Right lobe of liver (tissue), 6 donors: Measurements from ENCODE around the gene LRRC1. TPM values are rescaled to one million over a fixed set of nuclear protein-coding genes. Genes with fewer than 3 reads are reported as not detected.

ENCODE experiments used
- ATAC-seq, 4 donors: fragments of 200-7000 bp; cut with Tn5 transposase; one replicate each; pipeline ENCODE4 v1.9.1; 2020; ENCODE audit warnings: mild to moderate bottlenecking in 4 of 4, moderate library complexity in 4 of 4
- DNase-seq, 3 donors: peaks; one replicate each; pipeline ENCODE4 v3.0.0-alpha.2; 2020
- H3K27ac ChIP-seq, 3 donors: fragments of 200-600 bp; one replicate each; pipeline ENCODE4 v1.8.0; 2022
- H3K27me3 ChIP-seq, 2 donors: fragments of 200-600 bp; one replicate each; pipeline ENCODE4 v1.8.0; 2022
- H3K36me3 ChIP-seq, 4 donors: fragments of 200-600 bp; sonication (generic) in 1 of 4; one replicate each; pipeline versions ENCODE4 v1.5.1 to v1.8.0; 2017 to 2022; ENCODE audit warnings: control low read depth in 1 of 4
- H3K4me1 ChIP-seq, 4 donors: fragments of 200-600 bp; sonication (generic) in 1 of 4; one replicate each; pipeline versions ENCODE4 v1.5.1 to v1.8.0; 2017 to 2022; ENCODE audit warnings: control low read depth in 1 of 4
- H3K4me3 ChIP-seq, 3 donors: fragments of 200-600 bp; one replicate each; pipeline ENCODE4 v1.8.0; 2022
- H3K9me3 ChIP-seq, 4 donors: fragments of 200-600 bp; sonication (generic) in 1 of 4; one replicate each; pipeline versions ENCODE4 v1.5.1 to v1.8.0; 2017 to 2022; ENCODE audit warnings: control low read depth in 1 of 4
- CTCF ChIP-seq, 4 donors: fragments of 200-600 bp in 3 of 4; fragments of 450-650 bp in 1 of 4; IDR thresholded peaks; one replicate each; pipeline versions ENCODE4 v1.5.1 to v1.8.0; 2016 to 2022; ENCODE audit warnings: antibody characterized with exemption in 4 of 4, mild to moderate bottlenecking in 2 of 4
- POLR2A ChIP-seq: fragments of 450-650 bp; IDR thresholded peaks from one replicate; pipeline ENCODE4 v1.6.1; 2017; ENCODE audit warnings: antibody characterized with exemption, mild to moderate bottlenecking
- WGBS: methylation state at CpG from one replicate; pipeline ENCODE4 v1.1.6; 2018; ENCODE audit warnings: low coverage, low lambda C conversion rate; ENCODE audit not compliant: insufficient coverage; ENCODE audit errors: missing lambda C conversion rate; 5-methylcytosine and 5-hydroxymethylcytosine counted together
- intact Hi-C, 2 donors: fragments of 100-400 bp; cut with DNase I; formaldehyde crosslinking; loops; one replicate each; pipeline versions ENCODE4 v1.11.2 to v1.14.1; 2022
- total RNA-seq, 6 experiments: library from RNA; depleted of rRNA in 2 of 6; stranded (reverse); fragments of >200 nt in 2 of 6; fragmentation: NEBNext Ultra II Directional in 3 of 6; extraction: Animal tissue kit (Norgen Biotek cat#: 25700) in 3 of 6; gene quantifications; one replicate each; pipeline versions ENCODE4 v1.1.0 to v1.2.4, GENCODE V29; 2016 to 2023
- donor health status: DM: no; HTN: yes; CAD: no.
- donor health status: DM: no; HTN: no; CAD: no.
- donor health status: DM: no; HTN: no; CAD: no.
- donor health status: DM: no; HTN: yes; CAD: no.
- donor health status: DM: no; HTN: yes; CAD: no.

LRRC1 gene
- total RNA-seq, 6 experiments from 2014 or later: 0.46 to 3.2 (median 1.4) TPM

GRCh38 chr6:53945765-53946407 lies 151.1 kb downstream of the LRRC1 start:
- WGBS: 80% methylated on average over 1 of the region's 4 CpGs

DNA sequence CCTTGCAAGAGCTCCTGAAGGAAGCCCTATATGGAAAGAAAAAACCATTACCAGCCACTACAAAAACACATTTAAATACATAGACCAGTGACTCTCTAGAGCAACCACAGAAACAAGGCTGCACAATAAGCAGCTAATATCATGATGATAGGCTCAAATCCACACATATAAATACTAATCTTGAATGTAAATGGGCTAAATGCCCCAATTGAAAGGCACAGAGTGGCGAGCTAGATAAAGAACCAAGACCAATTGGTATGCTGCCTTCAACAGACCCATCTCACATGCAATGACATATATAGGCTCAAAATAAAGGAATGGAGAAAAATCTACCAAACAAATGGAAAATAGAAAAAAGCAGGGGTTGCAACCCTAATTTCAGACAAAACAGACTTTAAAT lies 153.0 kb downstream of the LRRC1 start:
- Histone ChIP-seq H3K4me1 (no peaks in the 10 kb centered on the region), H3K4me3 (no peak overlapping the region), H3K36me3 (no peaks in the 10 kb centered on the region), H3K27me3 (no peaks in the 10 kb centered on the region), H3K27ac (no peak overlapping the region), H3K9me3 (no peaks in the 10 kb centered on the region)
- intact Hi-C loops: no loop called here
- WGBS: 100% methylated on average over 1 of the region's 1 CpG
- ATAC-seq (no peak), DNase-seq (no peak)
- TF ChIP-seq CTCF (IDR thresholded peaks at IDR 0.05) (no peak), POLR2A (no peak)

More at GRCh38 chr6:53945765-53946407, 151.1 kb downstream of the LRRC1 start:
- Histone ChIP-seq H3K27ac (no peak overlapping the region), H3K27me3 (no peaks in the 10 kb centered on the region), H3K36me3 (no peaks in the 10 kb centered on the region), H3K9me3 (no peaks in the 10 kb centered on the region), H3K4me3 (no peak overlapping the region), H3K4me1 (no peaks in the 10 kb centered on the region)
- no peak for DNase-seq
- intact Hi-C loops: no loop called here
- no peak for TF ChIP-seq CTCF (IDR thresholded peaks at IDR 0.05)
- TF ChIP-seq POLR2A: no peak
- ATAC-seq: peak in 1 of 4 donors; percentile 29

- H3K4me1 ChIP-seq: no peaks in the 10 kb centered on the region
- H3K4me3 ChIP-seq: no peak overlapping the region
- no peaks in the 10 kb centered on the region for H3K9me3 ChIP-seq
- ATAC-seq (no peak), DNase-seq (no peak)
- WGBS: 72% methylated on average over 3 of the region's 3 CpGs
- intact Hi-C loops: loop anchor here in 1 of 2 donors (10.0 kb wide), 1 partner anchor 227 kb away; no protein-coding TSS in a partner anchor
- H3K27me3 ChIP-seq: no peaks in the 10 kb centered on the region
- TF ChIP-seq CTCF (IDR thresholded peaks at IDR 0.05) (no peak), POLR2A (no peak)
- no peaks in the 10 kb centered on the region for H3K36me3 ChIP-seq
- no peak overlapping the region for H3K27ac ChIP-seq
Observed at GRCh38 chr6:53951383-53951782, 156.6 kb downstream of the LRRC1 start.

DNA sequence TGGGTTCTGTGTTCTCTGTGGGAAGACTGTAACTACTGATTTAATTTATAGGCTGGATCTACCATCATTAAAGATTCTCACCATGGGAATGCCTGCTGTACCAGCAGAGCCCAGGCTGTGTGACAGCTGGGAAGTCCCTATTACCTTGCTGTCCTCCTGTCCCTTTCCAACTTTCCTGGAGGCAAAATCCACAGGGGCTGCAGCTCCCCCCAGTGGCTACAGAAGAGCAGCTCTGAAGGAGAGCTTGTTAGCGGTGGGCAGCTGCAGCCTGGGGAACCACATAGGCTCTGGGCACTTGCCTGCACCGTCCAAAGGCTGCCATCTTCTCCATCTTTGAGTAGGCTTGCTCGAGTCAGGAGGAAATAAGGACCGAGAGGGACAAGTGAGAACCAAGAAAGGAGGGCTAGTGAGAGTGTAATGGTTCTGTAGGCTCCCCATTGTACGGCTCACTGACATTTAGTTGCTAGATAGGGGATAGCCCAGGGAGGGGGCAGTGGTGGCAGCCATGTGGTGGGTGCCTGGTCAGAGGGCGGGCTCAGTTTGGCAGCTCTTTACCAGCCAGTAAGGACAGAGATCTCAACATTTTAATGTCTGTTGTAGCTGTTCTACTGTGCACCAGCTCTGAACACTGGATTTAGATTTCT lies 161.4 kb downstream of the LRRC1 start:
- no peaks in the 10 kb centered on the region for H3K4me1 ChIP-seq
- 15% methylated on average over 5 of the region's 6 CpGs for WGBS
- TF ChIP-seq POLR2A (no peak), CTCF (IDR thresholded peaks at IDR 0.05) (peak; percentile 36 to 73 (median 54))
- H3K9me3 ChIP-seq: no peaks in the 10 kb centered on the region
- ATAC-seq (peak; percentile 70 to 100 (median 74)), DNase-seq (peak in 2 of 3 donors; percentile 63 to 71)
- H3K27ac ChIP-seq: no peak overlapping the region
- H3K36me3 ChIP-seq: no peaks in the 10 kb centered on the region
- no peaks in the 10 kb centered on the region for H3K27me3 ChIP-seq
- intact Hi-C loops: loop anchor here in 1 of 2 donors (10.0 kb wide), 1 partner anchor 231 kb away; no protein-coding TSS in a partner anchor
- H3K4me3 ChIP-seq: no peak overlapping the region
